ENCODE measurements around the gene GATAD2A.

The GATAD2A gene

DNA sequence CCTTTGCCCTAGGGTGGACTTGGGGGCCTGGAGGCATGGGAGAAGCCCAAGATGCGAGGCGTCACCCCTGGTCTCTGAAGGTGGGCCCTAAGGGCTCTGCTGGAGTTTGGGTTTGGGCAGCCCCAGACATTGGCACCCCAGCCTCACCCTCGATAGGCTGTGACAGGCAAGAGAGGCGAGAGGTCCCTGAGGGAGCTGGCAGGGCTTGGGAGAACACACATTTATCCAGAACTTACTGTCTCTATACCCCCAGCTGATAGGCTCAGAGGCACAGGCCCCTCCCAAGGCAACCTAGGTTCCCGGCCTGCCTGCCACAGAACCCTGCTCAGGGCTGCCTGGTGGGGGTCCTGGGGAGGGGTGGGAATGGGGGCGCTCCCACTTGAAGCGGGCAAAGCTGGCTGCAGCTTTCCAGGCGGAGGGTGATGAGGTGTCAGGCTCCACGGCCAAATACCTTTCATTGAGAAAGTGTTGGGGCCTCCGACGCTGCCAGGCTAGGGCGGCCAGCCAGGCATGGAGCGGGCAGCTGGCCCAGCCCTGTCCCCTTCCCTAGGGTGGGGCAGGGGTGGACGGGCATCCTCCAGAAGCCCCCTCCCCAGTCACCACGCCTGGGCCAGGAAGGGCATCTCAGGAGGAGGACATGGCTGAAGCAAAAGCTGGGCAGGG, 142.3 kb downstream of the GATAD2A start:
- no peak for DNase-seq (ENCODE audit: low read depth)

DNA sequence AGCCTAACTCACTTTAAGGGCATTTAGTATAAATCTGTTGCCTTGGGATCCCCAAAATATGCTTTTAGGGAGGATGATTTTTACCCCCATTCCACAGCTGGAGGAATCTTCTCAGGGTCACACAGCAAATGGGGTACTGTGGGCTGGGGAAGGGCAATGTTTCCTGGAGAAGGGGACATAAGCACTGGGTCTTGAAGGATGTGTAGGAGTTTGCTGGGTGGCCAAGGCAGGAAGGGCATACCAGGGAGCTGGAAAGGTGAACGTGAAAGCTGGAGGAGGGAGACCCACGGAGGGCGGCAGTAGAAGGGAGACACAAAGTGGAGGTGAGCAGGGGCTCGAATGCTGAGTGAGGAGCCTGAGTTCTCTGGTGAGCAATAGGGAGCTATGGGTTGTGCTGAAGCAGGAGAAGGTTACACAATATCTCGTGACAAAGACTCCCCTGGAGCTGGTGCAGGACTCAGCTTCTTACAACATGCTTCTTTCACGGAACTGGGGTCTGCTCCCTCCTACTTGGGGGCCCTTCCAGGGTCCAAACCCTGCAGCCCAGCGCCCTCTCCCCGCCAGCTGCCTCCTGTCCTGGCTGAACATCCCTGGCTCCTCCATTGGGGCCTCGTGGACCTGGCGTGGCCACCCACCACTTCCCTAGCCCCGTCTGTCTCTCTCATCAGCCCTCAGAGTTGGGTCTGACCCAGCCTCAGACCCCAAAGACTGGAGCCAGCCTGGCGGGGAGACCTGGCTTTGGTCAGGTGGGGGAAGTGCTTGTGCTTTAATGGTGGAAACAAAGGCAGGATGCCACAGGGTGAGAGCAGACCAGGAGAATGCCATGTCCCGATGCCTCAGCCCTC, 143.7 kb downstream of the GATAD2A start:
- no peak for DNase-seq (ENCODE audit: low read depth)

GRCh38 chr19:19549804-19550464, 144.5 kb downstream of the GATAD2A start:
- DNase-seq (ENCODE audit: low read depth) = no peak

- no peak for DNase-seq (ENCODE audit: low read depth)
These were observed 145.0 kb downstream of the GATAD2A start for GRCh38 chr19:19550485-19550929.

GRCh38 chr19:19550972-19551852, 145.7 kb downstream of the GATAD2A start:
- no peak for DNase-seq (ENCODE audit: low read depth)

DNA sequence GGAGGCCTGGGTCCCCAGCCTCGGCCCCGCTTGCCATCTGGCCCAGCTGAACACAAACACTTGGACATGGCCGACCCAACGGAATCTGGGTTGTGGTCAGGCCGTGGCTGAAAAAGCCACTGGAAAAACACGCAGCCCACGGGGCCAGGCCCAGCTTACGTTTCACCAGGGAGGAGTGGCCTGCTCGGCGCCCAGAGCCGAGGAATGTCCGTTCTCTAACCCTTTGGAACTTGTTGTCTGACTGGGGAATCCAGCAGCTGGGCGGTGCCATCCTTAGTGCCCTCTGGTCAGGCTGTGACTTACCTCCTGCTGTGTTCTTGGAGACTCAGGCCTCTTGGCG, 146.3 kb downstream of the GATAD2A start:
- no peak for DNase-seq (ENCODE audit: low read depth)

DNA sequence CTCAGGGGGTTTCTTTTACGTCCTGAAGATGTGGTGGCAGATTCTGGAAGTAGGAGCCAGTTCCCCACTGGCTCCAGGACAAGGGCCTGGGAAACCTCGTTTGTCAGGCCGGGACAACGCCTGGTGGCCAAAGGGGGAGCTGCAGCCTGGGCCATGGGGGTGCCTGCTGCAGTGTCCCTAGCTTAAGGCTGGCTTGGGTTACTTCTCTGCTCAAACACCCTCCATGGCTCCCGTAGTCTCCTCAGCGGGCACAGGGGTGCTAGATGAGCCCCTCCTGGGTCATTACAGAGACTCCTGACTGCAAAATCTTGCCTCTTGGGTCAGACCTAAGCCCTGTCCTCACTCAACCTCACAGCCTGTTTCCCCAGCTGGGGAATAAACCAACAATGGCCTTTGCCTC, 147.3 kb downstream of the GATAD2A start:
- no peak for DNase-seq (ENCODE audit: low read depth)

- DNase-seq (ENCODE audit: low read depth) = no peak
These were observed 148.2 kb downstream of the GATAD2A start for GRCh38 chr19:19553670-19554069.

- no peak for DNase-seq (ENCODE audit: low read depth)
These were observed 148.9 kb downstream of the GATAD2A start for GRCh38 chr19:19554074-19555023.

DNA sequence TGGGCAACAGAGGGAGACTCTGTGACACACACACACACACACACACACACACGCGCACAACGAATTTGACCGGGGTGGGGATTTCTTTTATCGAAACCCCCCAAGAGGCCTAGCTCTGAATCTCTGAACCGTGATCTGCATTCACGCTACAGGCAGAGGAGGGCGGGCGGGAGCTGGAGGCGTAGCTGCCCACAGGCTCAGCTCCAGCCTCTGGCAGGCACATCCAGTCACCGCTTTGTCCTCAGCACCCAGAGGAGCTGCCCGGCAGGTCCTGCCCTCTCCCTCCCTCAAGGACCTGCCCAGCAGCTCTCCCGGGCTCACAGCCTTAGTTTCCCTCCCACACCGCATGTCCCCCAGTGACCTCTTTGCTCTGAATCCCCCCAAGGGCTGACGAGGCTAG, 152.6 kb downstream of the GATAD2A start:
- DNase-seq (ENCODE audit: low read depth) = no peak

Data from stimulated activated CD8-positive, alpha-beta memory T cell treated with anti-CD3 and anti-CD28 coated beads, Interleukin-12 subunit alpha, Interleukin-12 subunit beta, amount 100 ng/mL, for 4 hours (primary cell).